ENCODE results near the gene MAP2K5. TPM values are rescaled to one million over a fixed set of nuclear protein-coding genes. Genes with fewer than 3 reads are reported as not detected.
"Not testable (repeated sequence)": the region's sequence is repeated elsewhere in the genome, so short reads cannot be mapped to it uniquely, and the experiment has no call there.

Gene MAP2K5
- total and polyA plus RNA-seq, 2 experiments from 2014 or later, result 12.4 to 13.7 TPM

GRCh38 chr15:67622110-67622509 lies 79.6 kb downstream of the MAP2K5 start:
- H3K79me2 ChIP-seq, result no peaks in the 10 kb centered on the region
- no peaks in the 10 kb centered on the region for H3K4me1 ChIP-seq (ENCODE audit: insufficient read depth)
- H3K27ac ChIP-seq, result no peak overlapping the region
- no peaks in the 10 kb centered on the region for H3K27me3 ChIP-seq
- TF ChIP-seq EZH2 (IDR thresholded peaks at IDR 0.05; ENCODE audit: borderline replicate concordance) (no peak), CTCF (IDR thresholded peaks at IDR 0.05; ENCODE audit: poor library complexity) (no peak), EZH2phosphoT487 (IDR thresholded peaks at IDR 0.05; ENCODE audit: low read depth, severe bottlenecking, unreplicated experiment) (no peak)
- WGBS (ENCODE audit: low lambda C conversion rate, missing lambda C conversion rate), result 97% methylated on average over 2 of the region's 2 CpGs
- DNase-seq (ENCODE audit: low spot score), result no peak
- H4K20me1 ChIP-seq (ENCODE audit: insufficient read depth, poor library complexity, severe bottlenecking), result no peaks in the 10 kb centered on the region
- H3K4me3 ChIP-seq, result no peak overlapping the region
- no peaks in the 10 kb centered on the region for H3K9me2 ChIP-seq (replicated peaks; ENCODE audit: insufficient read depth)
- no peak overlapping the region for H3K4me2 ChIP-seq
- no peaks in the 10 kb centered on the region for H3K36me3 ChIP-seq (replicated peaks; ENCODE audit: insufficient read depth, low read depth)
- no peak overlapping the region for H2AFZ ChIP-seq
- no peaks in the 10 kb centered on the region for H3K9me3 ChIP-seq (ENCODE audit: low read depth)

- no peak overlapping the region for H3K27ac ChIP-seq
- 88% methylated on average over 3 of the region's 3 CpGs for WGBS (ENCODE audit: low lambda C conversion rate, missing lambda C conversion rate)
- no peak for TF ChIP-seq EZH2 (IDR thresholded peaks at IDR 0.05; ENCODE audit: borderline replicate concordance)
- TF ChIP-seq CTCF (IDR thresholded peaks at IDR 0.05; ENCODE audit: poor library complexity), result no peak
- no peak for TF ChIP-seq EZH2phosphoT487 (IDR thresholded peaks at IDR 0.05; ENCODE audit: low read depth, severe bottlenecking, unreplicated experiment)
- no peaks in the 10 kb centered on the region for H3K36me3 ChIP-seq (replicated peaks; ENCODE audit: insufficient read depth, low read depth)
- no peaks in the 10 kb centered on the region for H3K27me3 ChIP-seq
- no peak overlapping the region for H3K4me2 ChIP-seq
- H3K9me3 ChIP-seq (ENCODE audit: low read depth), result no peaks in the 10 kb centered on the region
- no peaks in the 10 kb centered on the region for H3K79me2 ChIP-seq
- DNase-seq (ENCODE audit: low spot score), result no peak
- no peak overlapping the region for H3K4me3 ChIP-seq
- no peak overlapping the region for H2AFZ ChIP-seq
- H4K20me1 ChIP-seq (ENCODE audit: insufficient read depth, poor library complexity, severe bottlenecking), result no peaks in the 10 kb centered on the region
- no peaks in the 10 kb centered on the region for H3K9me2 ChIP-seq (replicated peaks; ENCODE audit: insufficient read depth)
- H3K4me1 ChIP-seq (ENCODE audit: insufficient read depth), result no peaks in the 10 kb centered on the region
These were observed 89.8 kb downstream of the MAP2K5 start for GRCh38 chr15:67632261-67632660.

- not testable (repeated sequence) for H2AFZ ChIP-seq; H3K9me2 ChIP-seq (replicated peaks; ENCODE audit: insufficient read depth); H3K79me2 ChIP-seq; H3K4me2 ChIP-seq; H3K27ac ChIP-seq; H3K9me3 ChIP-seq (ENCODE audit: low read depth); H3K4me3 ChIP-seq; H3K36me3 ChIP-seq (replicated peaks; ENCODE audit: insufficient read depth, low read depth); H4K20me1 ChIP-seq (ENCODE audit: insufficient read depth, poor library complexity, severe bottlenecking); H3K4me1 ChIP-seq (ENCODE audit: insufficient read depth); H3K27me3 ChIP-seq; DNase-seq (ENCODE audit: low spot score)
- 91% methylated on average over 11 of the region's 11 CpGs for WGBS (ENCODE audit: low lambda C conversion rate, missing lambda C conversion rate)
These were observed 93.4 kb downstream of the MAP2K5 start for GRCh38 chr15:67635950-67636349.

- no peak for DNase-seq (ENCODE audit: low spot score)
- Histone ChIP-seq H4K20me1 (ENCODE audit: insufficient read depth, poor library complexity, severe bottlenecking) (no peaks in the 10 kb centered on the region), H3K4me1 (ENCODE audit: insufficient read depth) (no peaks in the 10 kb centered on the region), H3K4me2 (no peak overlapping the region), H3K36me3 (replicated peaks; ENCODE audit: insufficient read depth, low read depth) (no peaks in the 10 kb centered on the region), H3K4me3 (no peak overlapping the region), H3K9me3 (ENCODE audit: low read depth) (no peaks in the 10 kb centered on the region), H3K9me2 (replicated peaks; ENCODE audit: insufficient read depth) (no peaks in the 10 kb centered on the region), H3K79me2 (no peaks in the 10 kb centered on the region), H3K27ac (no peak overlapping the region), H2AFZ (no peak overlapping the region), H3K27me3 (no peaks in the 10 kb centered on the region)
- no peak for TF ChIP-seq CTCF (IDR thresholded peaks at IDR 0.05; ENCODE audit: poor library complexity)
- TF ChIP-seq EZH2phosphoT487 (IDR thresholded peaks at IDR 0.05; ENCODE audit: low read depth, severe bottlenecking, unreplicated experiment), result no peak
- TF ChIP-seq EZH2 (IDR thresholded peaks at IDR 0.05; ENCODE audit: borderline replicate concordance), result no peak
- 51% methylated on average over 6 of the region's 6 CpGs for WGBS (ENCODE audit: low lambda C conversion rate, missing lambda C conversion rate)
These were observed 97.1 kb downstream of the MAP2K5 start for GRCh38 chr15:67639591-67639990.
